HFF-Myc (cell line): ENCODE results near the gene MLLT10.

ENCODE experiments used
- DNase-seq: peaks from one replicate; pipeline ENCODE4 v3.0.0-alpha.2; 2011; ENCODE audit warnings: low read depth; ENCODE audit errors: extremely low read depth
- H3K4me3 ChIP-seq: replicated peaks from 2 replicates; pipeline ENCODE4 v1.5.1; 2011; ENCODE audit warnings: low read depth, mild to moderate bottlenecking, control low read depth, low read length
- CTCF ChIP-seq: IDR thresholded peaks from 2 replicates; pipeline ENCODE4 v1.5.1; 2012; ENCODE audit warnings: mild to moderate bottlenecking, low read depth, low read length, control low read depth; ENCODE audit errors: missing control alignments

The MLLT10 gene

GRCh38 chr10:21728618-21729017, 194.6 kb downstream of the MLLT10 start:
- no peak for TF ChIP-seq CTCF
- no peak for DNase-seq
- no peak overlapping the region for H3K4me3 ChIP-seq

- TF ChIP-seq CTCF = peak; percentile 96
These were observed 198.2 kb downstream of the MLLT10 start for GRCh38 chr10:21732067-21732772.

DNA sequence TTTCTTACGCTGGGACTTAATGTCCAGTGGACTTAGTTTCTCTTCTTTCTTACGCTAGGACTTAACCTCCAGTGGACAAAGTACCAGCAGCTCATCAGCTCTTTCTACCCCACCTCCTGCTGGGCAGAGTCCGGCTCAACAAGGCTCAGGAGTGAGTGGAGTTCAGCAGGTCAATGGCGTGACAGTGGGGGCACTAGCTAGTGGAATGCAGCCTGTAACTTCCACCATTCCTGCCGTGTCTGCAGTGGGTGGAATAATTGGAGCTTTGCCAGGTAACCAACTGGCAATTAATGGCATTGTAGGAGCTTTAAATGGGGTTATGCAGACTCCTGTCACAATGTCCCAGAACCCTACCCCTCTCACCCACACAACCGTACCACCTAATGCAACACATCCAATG, 199.7 kb downstream of the MLLT10 start:
- DNase-seq = no peak
- no peak for TF ChIP-seq CTCF
- no peak overlapping the region for H3K4me3 ChIP-seq

More at GRCh38 chr10:21732067-21732772, 198.2 kb downstream of the MLLT10 start:
- DNase-seq = peak; percentile 66
- no peak overlapping the region for H3K4me3 ChIP-seq

- H3K4me3 ChIP-seq = no peak overlapping the region
- no peak for TF ChIP-seq CTCF
These were observed 203.1 kb downstream of the MLLT10 start for GRCh38 chr10:21737106-21737505.

GRCh38 chr10:21740989-21741388, 207.0 kb downstream of the MLLT10 start:
- no peak for DNase-seq
- no peak for TF ChIP-seq CTCF

More at GRCh38 chr10:21737106-21737505, 203.1 kb downstream of the MLLT10 start:
- no peak for DNase-seq

GRCh38 chr10:21742740-21743412, 208.8 kb downstream of the MLLT10 start:
- no peak for TF ChIP-seq CTCF
- H3K4me3 ChIP-seq = no peak overlapping the region
- no peak for DNase-seq

More at GRCh38 chr10:21740989-21741388, 207.0 kb downstream of the MLLT10 start:
- H3K4me3 ChIP-seq = no peak overlapping the region
